PFSK-1 (cell line): ENCODE results near the gene TYR.

Experiments used
- POLR2AphosphoS5 ChIP-seq: IDR thresholded peaks from 2 replicates; pipeline ENCODE4 v1.6.1; 2012; ENCODE audit warnings: low read depth, mild to moderate bottlenecking, control low read depth, low read length, moderate library complexity
- TAF1 ChIP-seq: IDR thresholded peaks from 2 replicates; pipeline ENCODE4 v1.6.1; 2012; ENCODE audit warnings: low read length, control low read depth, borderline replicate concordance; ENCODE audit not compliant: insufficient read depth
- TF ChIP-seq, protein P1 (sequence below), 2 experiments: IDR thresholded peaks; 2 replicates each; pipeline versions ENCODE4 v1.6.1 to v1.8.0; 2011 to 2012; ENCODE audit warnings: low read depth in 2 of 2, low read length in 2 of 2, control low read depth in 1 of 2, inconsistent platforms in 1 of 2, mild to moderate bottlenecking in 1 of 2, moderate library complexity in 1 of 2; ENCODE audit not compliant: insufficient read depth in 1 of 2

DNA sequence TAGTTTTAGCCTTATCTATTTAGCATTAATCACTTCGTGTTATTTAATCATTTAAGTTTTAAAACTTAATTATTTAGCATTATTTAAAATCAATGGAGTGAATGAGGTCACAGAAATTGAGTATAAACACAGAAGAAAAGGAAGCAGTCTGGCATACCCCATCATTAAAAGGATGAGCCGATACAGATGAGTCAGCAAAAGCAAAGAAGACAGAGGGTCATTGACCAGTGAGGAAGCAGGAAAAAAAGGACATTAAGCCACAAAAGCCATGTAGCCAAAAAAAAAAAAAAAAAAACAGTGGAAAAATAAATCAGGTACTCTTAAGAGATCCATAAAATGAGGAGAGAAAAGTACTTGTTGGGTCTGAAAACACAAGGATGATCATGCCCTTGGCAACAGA, 71.5 kb downstream of the TYR start:
- TF ChIP-seq POLR2AphosphoS5 (no peak), TAF1 (no peak)
- TF ChIP-seq, protein P1, sequence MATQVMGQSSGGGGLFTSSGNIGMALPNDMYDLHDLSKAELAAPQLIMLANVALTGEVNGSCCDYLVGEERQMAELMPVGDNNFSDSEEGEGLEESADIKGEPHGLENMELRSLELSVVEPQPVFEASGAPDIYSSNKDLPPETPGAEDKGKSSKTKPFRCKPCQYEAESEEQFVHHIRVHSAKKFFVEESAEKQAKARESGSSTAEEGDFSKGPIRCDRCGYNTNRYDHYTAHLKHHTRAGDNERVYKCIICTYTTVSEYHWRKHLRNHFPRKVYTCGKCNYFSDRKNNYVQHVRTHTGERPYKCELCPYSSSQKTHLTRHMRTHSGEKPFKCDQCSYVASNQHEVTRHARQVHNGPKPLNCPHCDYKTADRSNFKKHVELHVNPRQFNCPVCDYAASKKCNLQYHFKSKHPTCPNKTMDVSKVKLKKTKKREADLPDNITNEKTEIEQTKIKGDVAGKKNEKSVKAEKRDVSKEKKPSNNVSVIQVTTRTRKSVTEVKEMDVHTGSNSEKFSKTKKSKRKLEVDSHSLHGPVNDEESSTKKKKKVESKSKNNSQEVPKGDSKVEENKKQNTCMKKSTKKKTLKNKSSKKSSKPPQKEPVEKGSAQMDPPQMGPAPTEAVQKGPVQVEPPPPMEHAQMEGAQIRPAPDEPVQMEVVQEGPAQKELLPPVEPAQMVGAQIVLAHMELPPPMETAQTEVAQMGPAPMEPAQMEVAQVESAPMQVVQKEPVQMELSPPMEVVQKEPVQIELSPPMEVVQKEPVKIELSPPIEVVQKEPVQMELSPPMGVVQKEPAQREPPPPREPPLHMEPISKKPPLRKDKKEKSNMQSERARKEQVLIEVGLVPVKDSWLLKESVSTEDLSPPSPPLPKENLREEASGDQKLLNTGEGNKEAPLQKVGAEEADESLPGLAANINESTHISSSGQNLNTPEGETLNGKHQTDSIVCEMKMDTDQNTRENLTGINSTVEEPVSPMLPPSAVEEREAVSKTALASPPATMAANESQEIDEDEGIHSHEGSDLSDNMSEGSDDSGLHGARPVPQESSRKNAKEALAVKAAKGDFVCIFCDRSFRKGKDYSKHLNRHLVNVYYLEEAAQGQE (IDR thresholded peaks at IDR 0.05; ENCODE audit: insufficient read depth in 1 of 2, low read depth in 2 of 2, low read length in 2 of 2) = no peak
